Erythroblast (primary cell): ENCODE data around the gene DST.

ENCODE experiments used
- GATA1 ChIP-seq: IDR thresholded peaks from 2 replicates; pipeline ENCODE4 v1.6.1; 2011; ENCODE audit warnings: low read depth, mild to moderate bottlenecking, control low read depth, low read length, moderate library complexity
- POLR2A ChIP-seq: IDR thresholded peaks from 2 replicates; pipeline ENCODE4 v1.6.1; 2011; ENCODE audit warnings: mild to moderate bottlenecking, low read length

- TF ChIP-seq POLR2A (no peak), GATA1 (no peak)
These were observed 151.7 kb downstream of the DST start for GRCh38 chr6:56490993-56491392.
